GM04504 (cell line): ENCODE results near the gene ATP6V1F.

Source experiments
- DNase-seq: peaks from one replicate; pipeline ENCODE4 v3.0.0-alpha.2; 2012; ENCODE audit warnings: low read depth

Gene ATP6V1F

DNA sequence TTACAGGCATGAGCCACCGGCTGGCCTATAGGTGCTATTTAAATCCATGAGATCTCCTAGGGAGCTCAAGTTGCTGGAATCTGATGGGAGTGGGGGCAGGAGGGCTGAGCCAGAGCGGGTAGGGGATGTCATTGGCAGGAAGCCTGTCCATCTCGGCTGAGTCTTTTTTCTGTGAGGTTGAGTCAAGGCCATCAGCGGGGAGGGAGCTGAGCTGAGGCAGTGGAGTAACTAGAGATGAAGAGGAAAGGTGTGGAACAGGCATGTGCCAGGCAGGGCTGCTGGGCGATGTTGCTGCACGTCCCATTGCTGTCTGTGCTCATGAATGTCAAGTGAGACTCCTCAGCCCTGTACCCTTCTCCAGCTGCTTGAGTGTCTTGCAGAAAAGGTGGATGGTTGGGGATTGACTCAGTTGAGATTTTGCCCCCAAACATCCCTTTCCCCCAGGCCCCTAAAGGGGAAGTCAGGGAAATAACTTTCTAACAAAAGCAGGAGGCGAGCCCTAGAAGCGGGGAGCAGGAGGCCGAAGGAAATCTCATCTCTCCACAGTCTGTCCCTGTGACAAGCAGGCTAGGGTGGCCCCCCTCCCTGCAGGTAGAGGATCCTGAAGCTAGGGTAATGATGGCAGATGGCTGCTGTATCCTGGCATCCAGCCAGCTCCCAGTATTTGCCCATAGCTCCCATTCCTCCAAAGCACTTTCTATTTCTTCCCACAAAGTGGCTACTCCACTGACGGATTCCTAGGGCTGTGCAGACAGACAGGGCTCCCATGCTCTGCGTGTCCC, 5.4 kb downstream of the ATP6V1F start:
- no peak for DNase-seq

DNA sequence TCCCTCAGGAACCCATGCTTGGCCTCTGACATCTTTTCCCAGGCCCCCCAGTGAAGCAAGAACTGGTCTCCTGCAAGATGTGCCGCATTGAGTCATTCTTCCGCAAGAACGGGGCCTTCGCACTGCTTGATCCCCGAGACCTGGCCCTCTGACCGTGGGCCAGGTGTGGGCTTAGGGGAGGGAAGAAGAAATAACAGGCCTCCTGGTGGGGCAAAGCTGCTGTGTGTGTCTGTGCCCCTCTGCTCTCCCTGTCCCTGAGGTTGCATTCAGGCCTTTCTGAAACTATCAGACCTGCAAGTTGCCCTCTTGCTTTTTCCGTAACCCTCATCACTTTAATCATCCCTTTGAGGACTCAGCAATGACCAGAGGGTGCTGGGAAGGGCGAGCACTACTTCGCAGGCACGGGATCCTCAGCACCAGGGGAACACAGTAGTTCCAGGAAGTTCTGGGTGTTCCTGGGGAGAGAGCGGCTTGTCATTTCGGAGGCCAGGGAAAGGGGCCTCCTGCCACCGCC, 6.0 kb downstream of the ATP6V1F start:
- no peak for DNase-seq

DNA sequence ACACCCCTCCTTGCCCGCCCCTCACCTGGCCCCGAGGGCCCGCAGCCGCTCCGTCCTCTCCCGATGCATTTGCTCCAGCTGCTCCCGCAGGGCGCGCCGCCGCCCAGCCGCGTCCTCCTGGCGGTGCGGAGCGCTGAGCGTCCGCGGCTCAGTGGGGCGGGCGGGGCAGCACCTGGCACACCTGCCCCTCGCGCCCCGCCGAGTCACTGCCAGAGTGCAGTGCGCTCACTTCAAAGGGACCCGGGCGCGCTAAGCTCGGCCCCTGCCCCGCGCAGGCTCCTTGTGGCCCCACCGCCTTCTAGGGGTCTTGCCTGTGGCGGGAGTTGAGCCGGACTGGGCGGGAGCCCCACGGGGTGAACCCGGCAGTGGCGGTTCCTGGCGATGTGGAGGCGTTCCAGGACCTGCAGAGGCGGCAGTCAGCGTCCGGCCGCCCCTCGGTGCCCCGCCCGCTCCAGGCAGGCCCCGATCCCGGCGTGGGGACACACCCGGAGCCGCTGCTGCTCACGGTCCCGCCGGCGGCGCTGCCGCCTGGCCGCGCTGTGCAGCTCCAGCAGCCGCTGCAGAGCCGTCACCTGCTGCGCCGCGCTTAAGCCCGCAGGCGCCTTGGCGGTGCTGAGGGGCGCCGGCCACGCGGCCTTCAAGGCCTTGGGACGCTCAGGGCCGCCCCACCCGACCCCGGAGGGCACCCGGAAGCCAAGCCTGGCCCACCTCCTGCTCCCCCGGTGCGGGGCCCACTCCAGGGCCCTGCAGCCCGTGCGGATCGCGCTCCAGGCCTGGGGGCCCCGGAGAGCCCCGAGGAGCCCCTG, 6.7 kb downstream of the ATP6V1F start:
- no peak for DNase-seq

DNA sequence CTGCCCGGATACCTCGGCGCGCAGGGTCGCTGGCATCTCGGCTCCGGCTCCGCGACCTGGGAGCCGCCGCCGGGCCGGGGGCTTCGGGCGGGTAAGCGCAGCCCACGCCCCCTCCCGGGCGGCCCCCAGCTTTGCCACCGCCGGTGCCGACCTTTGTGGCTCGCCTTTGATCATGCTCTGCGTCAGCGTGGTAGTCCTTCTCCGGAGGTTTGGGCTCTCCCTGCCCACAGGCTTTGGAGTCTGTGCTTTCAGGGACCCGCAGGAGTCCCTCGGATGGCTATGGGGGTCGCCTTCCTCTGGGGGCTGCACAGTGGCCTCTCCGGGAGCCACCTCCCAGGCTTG, 7.3 kb downstream of the ATP6V1F start:
- no peak for DNase-seq

DNA sequence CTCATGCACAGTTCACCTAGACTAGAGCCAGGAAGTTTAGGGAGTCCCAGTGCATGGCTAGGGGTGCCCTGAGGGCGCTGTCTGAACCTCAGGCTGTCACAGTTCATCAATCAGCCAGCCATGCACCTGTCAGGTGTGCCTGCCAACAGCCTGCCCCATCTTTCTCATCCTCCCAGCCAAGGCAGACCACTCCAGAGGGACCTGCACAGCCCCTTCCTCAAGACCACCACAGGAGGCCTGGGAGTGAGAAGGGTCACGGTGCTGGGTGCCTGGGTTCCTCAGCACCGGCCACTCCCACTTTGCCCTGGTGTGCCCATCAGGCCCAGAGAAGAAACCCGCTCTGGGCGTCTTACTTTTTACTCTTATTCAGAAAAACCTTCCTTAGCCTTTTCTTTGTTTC, 8.4 kb downstream of the ATP6V1F start:
- DNase-seq, result no peak

DNA sequence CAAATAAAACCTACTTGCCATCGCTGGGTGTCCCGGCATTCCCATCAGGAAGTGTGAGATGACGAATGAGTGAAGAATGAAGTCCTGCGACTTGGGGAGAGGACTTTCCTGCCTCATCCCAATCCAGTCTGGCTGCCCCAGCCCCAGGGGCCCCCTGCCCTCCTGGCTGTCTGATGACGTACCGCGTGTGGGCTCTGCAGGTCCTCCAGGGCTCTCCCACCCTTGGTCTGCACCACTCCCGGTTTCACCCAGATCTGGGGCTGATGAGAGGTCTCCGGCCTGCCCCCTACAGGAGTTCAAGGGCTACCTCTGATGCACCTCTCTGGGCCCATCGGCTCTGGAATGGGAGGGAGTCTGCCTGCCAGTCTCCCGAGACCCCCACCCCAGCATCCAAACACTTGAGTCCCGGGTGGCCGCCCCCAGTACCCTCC, 9.8 kb downstream of the ATP6V1F start:
- DNase-seq, result no peak

DNA sequence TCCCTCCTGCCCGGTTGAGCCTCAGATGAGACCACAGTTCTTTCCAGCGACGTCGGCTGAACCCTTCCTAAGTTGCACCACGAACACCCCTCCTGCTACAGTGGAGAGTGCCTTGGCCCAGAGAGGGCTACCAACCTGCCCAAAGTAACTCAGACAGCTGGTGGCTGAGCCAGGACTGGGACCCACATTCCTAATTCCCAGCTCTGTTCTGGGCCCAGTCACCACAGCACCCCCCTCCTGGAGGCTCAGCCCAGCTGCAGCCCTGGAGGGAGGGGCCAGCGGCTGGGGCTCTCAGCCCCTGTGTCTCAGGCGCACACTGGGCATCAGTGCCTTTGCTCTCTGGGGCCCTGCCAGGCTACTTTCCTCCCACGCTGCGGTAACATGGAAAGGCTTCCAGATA, 10.6 kb downstream of the ATP6V1F start:
- no peak for DNase-seq

DNA sequence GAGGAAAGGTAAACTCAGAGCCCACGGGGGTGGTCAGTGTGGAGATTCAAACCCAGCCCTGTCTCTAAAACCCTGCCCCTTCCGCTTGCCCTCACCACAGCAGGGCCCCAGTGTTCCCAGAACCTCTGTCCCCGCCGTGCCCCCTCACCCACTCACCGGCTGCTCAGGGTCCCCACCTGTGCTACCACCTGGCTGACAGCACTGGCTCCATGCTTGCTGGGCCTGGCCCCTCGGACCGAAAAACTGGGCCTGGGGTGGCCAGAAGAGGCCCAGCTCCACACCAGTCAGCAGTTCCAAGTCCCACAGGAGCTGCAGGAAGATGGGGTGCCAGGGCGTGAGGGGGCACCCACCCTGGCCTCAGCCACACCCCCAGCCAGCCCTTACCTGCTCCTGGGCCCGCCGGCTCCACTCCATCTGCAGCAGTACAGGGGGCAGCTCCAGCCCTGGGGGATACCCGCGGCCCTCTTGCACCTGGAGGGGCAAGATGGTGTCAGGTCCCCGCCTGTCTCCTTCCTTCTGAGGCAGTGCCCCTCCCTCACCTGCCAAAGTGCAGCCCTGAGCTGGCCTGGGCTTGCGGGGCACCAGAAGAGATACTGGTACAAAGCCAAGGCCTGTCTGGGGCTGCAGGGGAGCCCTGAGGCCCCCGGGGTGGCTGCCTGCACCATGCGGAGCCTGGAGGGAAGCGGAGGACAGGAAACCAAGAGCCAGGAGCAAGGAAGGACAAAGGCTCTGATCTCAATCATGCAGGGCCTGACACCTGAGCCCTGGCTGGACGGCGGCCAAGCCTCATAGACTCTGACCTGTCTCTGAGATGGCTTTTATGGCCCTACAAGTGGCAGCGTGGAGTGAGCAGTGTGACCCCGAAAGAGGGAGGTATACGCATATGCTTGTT, 11.7 kb downstream of the ATP6V1F start:
- DNase-seq, result no peak

DNA sequence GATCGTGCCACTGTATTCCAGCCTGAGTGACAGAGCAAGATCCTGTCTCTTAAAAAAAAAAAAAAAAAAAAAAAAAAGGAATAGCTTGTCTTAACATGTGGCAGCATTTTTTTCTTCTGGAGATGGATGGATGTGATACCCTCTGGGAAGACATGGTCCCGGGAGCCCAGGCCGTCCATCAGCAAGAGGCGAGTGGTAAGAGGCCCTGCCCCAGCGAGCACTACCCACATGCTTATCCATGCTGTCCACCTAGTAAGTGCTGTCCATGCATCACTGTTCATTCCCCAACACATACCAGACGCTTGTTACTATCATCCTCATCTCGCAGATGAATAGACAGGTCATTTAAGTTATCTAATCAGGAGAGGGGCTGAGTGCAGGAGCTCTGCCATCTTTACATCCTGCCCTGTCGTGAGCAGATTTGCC, 12.9 kb downstream of the ATP6V1F start:
- no peak for DNase-seq

DNA sequence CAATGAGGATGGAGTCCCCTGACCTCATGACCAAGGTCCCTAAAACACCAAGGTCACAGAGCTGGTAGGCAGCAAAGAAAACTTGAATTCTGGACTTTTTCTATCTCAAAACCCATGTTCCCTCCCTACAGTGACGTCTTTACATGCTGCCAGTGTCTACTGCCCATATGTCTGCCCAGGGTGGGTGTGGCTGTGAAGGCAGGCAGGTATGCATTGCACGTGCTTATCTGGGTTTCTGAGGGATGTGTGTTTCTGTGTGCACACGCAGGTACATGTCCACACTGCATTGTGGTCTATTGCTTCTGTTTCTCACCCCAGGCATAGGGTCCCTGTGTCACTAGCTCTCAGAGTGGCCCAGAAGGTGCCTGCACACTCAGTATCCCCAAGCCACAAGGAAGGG, 13.5 kb downstream of the ATP6V1F start:
- DNase-seq, result no peak

DNA sequence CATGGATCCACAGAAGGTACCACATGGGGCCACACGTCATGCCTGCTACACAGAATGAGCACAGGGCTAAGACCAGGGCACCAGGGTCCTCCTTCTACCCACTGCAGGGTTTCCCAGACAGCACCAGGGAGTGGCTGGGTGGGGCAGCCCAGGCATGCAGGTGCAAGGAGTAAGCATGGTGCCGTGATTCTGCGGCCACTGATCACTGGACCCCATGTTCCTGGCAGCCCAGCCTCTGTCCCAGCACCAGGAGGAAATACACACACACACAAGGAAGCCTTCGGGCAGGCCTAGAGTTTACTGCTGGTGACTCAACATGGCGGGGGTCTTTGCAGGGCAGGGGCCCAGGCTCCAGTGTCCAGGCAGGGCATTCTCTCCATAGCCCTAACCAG, 13.9 kb downstream of the ATP6V1F start:
- DNase-seq, result no peak

DNA sequence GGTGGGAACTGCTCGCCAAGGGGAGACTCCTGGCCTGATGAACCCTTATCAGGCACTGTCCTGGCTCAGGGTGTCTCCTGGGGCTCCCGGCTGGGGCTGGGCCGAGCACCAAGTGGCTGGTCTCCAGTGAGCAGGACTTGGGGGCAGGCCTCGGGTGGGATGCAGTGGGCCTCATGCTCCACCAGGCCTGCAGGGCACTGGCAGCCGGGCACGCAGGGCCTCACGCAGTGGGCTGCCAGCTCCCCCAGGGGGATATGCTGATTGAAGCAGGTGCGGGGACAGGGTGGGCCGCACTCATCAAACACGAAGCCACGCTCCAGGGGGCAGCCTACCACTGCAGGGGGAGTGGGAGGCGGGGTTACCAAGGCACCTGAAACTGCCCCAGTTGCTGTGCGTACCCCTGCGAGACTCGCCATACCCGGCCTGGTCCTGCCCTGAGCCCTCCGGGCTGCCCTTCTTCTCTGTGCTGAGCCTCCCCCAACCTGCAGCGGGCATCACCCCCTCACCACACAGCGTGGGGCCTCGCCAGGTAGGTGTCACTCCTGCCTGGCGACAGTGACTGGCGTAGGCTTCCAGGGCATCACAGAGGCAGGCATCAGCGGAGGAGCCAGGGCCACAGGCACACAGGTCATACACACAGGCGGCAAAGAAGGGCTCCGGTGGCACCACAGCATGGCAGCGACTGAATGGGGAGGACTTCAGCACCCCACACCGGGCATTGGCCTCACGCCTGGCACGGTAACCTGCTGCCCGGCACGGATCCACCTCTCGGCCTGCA, 14.5 kb downstream of the ATP6V1F start:
- DNase-seq, result no peak

DNA sequence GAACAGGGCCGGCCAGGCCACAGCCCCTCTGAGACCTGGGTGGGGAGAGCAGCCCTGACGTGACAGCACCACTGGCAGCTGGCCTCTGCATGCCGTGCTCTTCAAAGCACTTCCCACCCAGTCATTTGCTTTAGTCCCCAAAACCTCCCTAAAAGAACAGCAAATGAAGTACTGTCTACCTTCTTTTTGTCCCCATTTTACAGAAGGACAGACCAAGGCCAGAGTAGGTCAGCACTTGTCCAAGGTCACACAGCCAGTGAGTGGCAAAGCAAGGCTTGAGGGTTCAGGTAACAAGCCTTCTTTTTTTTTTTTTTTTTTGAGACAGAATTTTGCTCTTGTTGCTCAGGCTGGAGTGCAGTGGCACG, 15.1 kb downstream of the ATP6V1F start:
- DNase-seq, result no peak

DNA sequence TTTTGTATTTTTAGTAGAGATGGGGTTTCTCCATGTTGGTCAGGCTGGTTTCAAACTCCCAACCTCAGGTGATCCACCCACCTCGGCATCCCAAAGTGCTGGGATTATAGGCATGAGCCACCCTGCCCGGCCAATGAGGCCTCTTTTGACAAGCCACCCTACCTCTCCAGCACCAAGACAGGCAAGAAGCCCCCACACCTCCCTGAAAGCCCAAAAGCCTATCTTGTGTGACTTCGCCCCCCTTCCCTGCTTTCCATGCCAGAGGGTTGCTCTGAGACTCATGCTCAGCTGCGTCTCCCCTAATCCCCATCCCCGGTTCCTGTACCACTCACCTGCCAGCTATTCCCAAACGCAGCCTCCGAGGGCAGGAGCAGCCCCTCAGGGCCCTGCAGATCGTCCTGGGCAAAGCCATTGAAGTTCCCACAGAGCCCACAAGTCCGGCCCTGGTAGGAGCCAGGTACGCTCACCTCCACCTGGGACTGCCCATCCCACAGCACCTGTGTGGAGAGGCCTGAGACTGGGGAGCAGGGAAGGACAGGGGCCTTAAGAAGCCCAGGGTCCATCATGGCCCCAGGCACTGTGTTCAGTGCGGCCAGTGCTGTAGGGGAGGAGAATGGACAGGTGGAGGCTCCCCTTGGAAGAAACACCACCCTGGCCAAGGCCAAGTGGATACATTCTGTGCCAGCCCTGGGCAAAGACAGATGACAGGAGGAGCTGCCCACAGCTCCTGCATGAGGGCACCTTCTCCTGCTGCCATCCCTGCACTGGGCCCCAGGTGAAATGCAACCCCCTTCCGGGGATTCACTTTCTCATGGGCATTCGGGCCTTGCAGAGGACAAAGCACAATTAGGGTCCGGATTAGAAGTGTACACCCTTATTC, 15.8 kb downstream of the ATP6V1F start:
- DNase-seq, result no peak

DNA sequence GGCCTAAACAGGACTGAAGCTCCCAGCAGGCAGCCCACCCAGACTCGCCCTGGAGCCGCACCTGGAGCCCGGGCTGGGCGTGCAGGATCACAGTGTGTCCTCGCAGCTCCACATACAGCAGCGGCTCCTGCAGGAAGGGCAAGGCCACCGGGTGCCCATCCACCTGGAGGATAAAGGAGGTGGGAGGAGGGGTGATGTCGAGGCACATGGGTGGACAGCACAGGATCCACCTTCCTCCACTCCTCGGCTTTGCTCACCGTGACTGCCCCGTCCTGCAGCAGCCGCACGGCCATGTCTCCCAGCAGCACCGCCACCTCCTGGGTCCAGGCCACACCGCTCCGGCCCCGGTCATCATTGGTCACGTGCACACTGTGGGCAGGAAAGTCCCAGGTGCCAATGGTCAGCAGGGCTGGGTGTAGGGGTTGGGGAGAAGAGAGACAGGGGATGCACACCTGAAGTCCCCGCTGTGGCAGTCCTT, 16.8 kb downstream of the ATP6V1F start:
- DNase-seq, result no peak

DNA sequence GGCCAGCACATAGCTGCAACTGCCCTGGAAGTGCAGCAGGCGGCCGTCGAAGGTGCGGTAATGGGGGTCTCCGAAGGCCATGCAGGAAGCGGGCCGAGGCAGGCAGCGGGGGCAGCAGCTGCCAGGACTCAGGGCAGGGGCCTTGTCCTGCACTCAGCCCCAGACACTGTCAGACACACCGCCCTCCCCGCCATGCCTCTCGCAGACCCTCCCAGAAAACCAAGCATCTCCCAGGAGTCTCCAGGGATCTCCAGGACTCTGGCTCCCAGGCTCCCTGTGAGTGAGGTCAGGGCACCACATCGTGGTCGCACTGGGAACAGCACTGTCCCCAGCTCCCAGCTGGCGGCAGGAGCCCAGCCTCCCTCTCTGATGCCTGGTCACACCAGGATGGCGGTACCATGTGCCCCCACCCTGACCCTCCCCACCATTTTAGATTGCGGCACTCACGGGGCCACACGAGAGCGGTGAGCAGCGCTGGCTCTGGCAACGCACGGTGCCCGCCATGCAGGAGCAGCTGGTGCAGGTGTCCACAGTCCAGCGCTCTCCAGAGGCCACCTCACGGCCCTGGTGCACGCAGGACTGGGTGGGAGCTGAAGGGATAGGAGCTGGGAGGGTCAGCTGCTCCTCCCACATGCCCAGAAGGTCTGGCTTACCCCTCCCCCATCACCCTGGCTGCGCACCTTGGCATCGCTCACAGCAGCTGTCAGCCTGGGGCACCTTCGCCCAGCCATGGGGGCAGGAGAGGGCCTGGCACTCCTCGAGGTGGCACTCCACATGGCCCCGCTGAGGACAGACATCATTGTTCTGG, 17.5 kb downstream of the ATP6V1F start:
- no peak for DNase-seq

DNA sequence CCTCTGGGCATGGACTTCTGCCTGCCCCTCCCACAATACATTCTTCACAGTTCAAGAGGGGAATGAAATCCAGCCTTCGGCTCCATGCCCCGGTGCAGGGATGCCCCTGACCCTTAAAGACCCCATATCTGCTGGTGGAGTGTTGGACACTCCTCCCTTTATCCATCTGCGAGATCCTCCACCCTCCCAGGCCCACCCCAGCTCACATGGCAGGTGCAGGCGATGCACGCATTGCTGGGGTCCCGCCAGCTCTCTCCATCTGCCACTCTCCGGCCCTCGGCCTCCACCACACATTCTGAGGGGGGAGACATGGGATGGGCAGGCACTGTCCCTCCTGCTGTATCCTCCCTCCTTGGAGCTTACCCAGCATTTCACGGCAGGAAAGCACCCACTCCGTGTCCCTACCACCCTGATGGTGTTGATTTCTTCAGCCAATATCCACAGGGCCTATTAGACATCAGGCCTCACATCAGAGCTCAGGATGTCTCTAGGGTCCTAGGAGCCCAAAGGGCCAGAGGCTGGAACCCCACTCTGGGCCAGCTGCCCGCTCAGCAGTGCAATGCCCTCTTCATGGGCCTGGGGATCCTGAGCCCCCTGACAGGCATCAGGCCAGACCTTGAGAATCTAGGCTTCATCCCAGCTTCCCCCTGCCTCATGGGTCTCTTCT, 18.3 kb downstream of the ATP6V1F start:
- DNase-seq, result no peak

DNA sequence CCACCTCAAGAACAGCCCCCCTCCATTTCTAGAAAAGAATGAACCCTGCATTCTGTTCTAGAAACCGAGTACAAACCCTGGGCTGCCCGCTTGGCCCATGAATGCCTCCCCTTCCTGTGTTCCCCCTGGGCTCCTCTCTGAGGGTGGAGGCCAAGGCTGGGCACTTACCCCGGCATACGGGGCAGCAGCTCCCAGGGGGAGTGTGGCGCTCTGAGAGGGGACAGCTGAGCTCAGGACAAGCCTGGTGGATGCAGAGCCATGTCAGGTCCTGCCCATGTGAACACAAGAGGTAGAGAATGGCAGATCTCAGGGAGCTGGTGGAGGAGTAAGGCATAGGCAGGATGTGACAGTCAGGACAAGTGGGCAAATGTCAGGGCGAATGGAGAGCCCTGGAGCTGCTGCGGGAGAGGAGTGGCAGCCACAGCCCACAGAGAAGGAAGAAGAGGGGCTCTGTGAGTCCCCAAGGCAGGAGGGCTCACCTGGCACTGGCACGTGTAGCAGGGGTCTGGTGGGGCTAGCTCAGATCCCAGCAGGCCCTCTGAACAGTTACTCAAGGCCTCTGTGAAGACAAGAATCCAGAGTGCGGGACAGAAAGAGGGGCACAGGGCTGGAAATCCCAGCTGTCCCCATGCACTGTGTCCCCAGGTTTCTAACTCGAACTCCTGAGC, 18.9 kb downstream of the ATP6V1F start:
- no peak for DNase-seq

DNA sequence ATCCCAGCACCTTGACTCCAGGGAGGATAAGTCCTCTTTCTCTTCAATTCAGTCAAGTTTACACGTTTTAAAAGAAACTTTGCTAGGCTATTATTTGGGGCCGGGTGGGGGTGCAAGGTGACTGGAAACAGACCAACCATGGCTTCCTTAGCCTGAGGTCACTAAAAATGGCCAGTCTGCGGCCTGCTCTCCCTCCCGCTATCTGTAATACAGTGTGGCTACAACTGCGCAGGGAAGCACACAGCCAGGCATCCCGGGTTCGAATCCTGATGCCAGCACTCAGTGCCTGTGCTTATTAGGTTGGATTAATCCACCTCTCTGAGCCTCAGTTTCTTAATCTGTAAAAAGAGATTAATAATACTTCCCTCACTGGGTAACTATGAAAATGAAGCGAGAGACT, 19.5 kb downstream of the ATP6V1F start:
- no peak for DNase-seq
